ENCODE results near the gene AGPAT3. TPM values are rescaled to one million over a fixed set of nuclear protein-coding genes. Genes with fewer than 3 reads are reported as not detected.
"Not testable (repeated sequence)": the region's sequence is repeated elsewhere in the genome, so short reads cannot be mapped to it uniquely, and the experiment has no call there.

Gene AGPAT3
- total RNA-seq (2014; rRNA removed; shearing (Covaris generic)) = 5.3 and 14.7 TPM in 2 replicates

- in situ Hi-C loops (cut with HindIII; ENCODE audit: low sequenced_read_pairs) = no loop called here
- peak; percentile 11 for DNase-seq (ENCODE audit: low spot score)
Observed at GRCh38 chr21:43864962-43865539, at the start of gene AGPAT3. Gene AGPAT3, plus strand, starts transcription at chr21:43865223. Its CDS starts 94,459 bp downstream, at chr21:43959682.

GRCh38 chr21:43815991-43816390 lies 49.0 kb upstream of the AGPAT3 start:
- in situ Hi-C loops (cut with HindIII; ENCODE audit: low sequenced_read_pairs) = no loop called here
- no peak for DNase-seq (ENCODE audit: low spot score)

- DNase-seq (ENCODE audit: low spot score) = no peak
- in situ Hi-C loops (cut with HindIII; ENCODE audit: low sequenced_read_pairs) = no loop called here
Observed at GRCh38 chr21:43816611-43817071, 48.4 kb upstream of the AGPAT3 start.

DNA sequence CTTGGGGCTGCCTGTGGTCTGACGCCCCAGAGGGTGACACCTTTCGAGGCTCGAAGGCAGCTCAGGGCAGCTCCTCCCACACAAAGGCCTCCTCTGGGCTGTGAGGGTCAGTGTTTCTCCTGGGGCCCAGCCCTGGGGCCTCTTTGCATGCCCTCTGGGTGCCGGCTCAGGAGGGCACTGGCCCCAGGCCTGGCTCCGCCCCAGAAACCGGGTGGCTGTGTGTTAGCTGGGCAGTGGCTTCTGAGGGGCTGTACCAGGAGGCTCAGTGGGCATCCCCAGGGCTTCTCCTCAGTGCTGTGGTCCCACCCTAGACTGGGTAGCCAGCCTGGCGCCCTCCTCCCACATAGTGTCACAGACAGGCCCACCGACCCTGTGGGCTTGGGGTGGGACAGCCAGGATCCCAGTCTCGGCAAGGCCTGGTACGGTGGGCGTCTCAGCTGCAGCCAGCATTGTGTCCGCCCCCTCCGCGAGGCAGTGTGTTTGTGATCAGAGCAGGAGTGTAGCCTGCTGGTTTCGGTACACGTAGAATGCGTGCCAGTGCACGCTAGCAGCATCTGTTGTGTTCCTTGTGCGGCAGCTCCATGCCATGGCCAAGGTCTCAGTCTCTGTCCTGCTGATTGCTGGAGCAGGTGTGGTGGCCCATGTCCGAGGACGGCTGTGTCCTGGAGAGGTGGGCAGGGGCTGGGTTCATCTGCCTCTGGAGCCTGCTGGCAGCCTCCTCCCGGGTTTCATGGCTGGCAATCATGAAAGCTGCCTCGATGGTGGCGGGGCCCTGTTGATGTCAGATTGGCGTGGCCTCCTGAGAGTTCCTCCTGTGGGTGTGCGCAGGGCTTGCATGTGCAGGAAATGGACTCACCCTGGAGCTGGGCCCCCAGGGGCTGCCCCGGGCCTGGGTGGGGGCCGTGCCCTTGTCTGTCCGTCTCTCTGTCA lies 47.6 kb upstream of the AGPAT3 start:
- in situ Hi-C loops (cut with HindIII; ENCODE audit: low sequenced_read_pairs) = no loop called here
- no peak for DNase-seq (ENCODE audit: low spot score)

DNA sequence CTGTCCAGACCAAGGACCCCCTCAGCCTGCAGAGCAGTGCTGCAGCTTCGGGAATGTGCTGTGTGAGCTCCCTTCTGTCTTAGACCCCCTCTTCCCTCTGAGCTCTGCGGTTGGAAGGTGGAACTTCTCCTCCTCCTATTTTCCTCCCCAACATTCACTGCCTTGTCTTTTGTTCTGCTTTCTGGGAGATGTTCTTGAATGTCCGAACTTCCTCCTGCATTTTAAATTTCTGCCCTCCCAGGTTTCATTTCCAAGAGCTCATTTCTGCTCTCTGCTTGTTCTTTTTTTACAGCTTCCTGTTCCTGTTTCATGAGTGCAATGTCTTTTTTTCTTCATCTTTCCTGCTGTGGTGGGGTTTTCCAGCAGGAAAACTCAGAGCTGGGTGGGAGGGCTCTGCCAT lies 46.3 kb upstream of the AGPAT3 start:
- no peak for DNase-seq (ENCODE audit: low spot score)
- in situ Hi-C loops (cut with HindIII; ENCODE audit: low sequenced_read_pairs) = no loop called here

- no peak for DNase-seq (ENCODE audit: low spot score)
- in situ Hi-C loops (cut with HindIII; ENCODE audit: low sequenced_read_pairs) = no loop called here
Observed at GRCh38 chr21:43819511-43820405, 45.3 kb upstream of the AGPAT3 start.

GRCh38 chr21:43820466-43820865 lies 44.6 kb upstream of the AGPAT3 start:
- no peak for DNase-seq (ENCODE audit: low spot score)
- in situ Hi-C loops (cut with HindIII; ENCODE audit: low sequenced_read_pairs) = no loop called here

DNA sequence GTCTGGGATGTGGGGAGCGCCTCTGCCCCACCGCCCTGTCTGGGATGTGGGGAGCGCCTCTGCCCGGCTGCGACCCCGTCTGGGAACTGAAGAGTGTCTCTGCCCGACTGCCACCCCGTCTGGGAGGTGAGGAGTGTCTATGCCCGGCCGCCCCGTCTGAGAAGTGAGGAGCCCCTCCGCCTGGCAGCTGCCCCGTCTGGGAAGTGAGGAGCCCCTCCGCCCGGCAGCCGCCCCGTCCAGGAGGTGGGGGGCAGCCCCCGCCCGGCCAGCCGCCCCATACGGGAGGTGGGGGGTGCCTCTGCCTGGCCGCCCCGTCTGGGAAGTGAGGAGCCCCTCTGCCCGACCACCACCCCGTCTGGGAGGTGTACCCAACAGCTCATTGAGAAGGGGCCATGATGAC lies 42.9 kb upstream of the AGPAT3 start:
- DNase-seq (ENCODE audit: low spot score); in situ Hi-C loops (cut with HindIII; ENCODE audit: low sequenced_read_pairs): not testable (repeated sequence)

GRCh38 chr21:43822741-43823140 lies 42.3 kb upstream of the AGPAT3 start:
- in situ Hi-C loops (cut with HindIII; ENCODE audit: low sequenced_read_pairs); DNase-seq (ENCODE audit: low spot score): not testable (repeated sequence)

GRCh38 chr21:43824333-43825241 lies 40.4 kb upstream of the AGPAT3 start:
- no peak for DNase-seq (ENCODE audit: low spot score)
- in situ Hi-C loops (cut with HindIII; ENCODE audit: low sequenced_read_pairs) = no loop called here

DNA sequence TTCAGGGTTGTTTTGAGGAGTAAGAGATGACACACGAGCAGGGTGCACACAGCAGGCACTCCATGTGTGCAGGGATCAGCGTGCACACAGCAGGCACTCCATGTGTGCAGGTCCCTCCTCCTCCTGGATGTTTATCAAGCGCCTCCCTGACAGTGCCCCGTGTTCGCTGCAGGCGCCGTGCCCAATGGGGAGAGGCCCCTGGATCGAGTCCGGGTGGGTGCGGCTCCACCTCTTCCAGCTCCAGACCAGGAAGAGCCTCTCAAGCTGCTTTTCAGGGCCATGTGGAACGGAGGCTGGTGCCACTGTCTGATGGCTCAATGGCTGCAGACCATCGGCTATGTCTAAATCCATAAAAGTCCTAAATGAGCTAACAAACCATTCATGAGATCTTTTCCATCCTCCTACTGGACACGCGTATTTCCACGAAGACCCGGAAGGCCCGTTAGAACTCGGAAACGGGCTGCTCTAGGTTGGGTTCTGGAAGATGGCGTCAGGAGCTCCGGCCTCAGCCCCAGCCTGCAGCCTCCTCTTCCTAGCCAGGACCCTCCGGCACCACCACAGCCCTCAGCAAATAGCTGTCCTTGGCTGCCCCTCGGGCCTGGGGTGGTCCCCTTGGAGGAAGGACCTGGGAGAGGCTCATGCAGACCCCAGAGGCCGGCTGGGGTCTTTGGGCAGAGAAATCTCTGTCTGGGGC lies 39.6 kb upstream of the AGPAT3 start:
- in situ Hi-C loops (cut with HindIII; ENCODE audit: low sequenced_read_pairs) = no loop called here
- DNase-seq (ENCODE audit: low spot score) = no peak

- no peak for DNase-seq (ENCODE audit: low spot score)
Observed at GRCh38 chr21:43825936-43826622, 38.9 kb upstream of the AGPAT3 start.

DNA sequence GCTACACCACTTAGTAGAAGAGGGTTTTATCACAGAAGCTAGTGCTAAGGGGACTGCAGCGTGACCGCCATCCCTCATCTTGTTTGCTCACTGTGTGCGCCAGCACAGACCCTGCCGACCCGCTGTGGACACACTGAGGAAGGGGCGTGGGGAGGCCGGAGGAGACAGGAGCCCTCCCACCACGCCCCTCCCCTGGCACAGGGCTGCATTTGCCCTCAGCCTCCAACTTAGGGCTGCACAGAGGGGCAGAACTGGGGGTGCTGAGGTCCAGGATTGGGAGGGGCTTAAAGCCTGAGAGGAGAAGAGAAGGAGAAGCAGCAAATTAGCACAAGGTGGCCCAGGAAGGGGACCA lies 38.4 kb upstream of the AGPAT3 start:
- DNase-seq (ENCODE audit: low spot score) = no peak
- in situ Hi-C loops (cut with HindIII; ENCODE audit: low sequenced_read_pairs) = no loop called here

More at GRCh38 chr21:43825936-43826622, 38.9 kb upstream of the AGPAT3 start:
- in situ Hi-C loops (cut with HindIII; ENCODE audit: low sequenced_read_pairs) = no loop called here

DNA sequence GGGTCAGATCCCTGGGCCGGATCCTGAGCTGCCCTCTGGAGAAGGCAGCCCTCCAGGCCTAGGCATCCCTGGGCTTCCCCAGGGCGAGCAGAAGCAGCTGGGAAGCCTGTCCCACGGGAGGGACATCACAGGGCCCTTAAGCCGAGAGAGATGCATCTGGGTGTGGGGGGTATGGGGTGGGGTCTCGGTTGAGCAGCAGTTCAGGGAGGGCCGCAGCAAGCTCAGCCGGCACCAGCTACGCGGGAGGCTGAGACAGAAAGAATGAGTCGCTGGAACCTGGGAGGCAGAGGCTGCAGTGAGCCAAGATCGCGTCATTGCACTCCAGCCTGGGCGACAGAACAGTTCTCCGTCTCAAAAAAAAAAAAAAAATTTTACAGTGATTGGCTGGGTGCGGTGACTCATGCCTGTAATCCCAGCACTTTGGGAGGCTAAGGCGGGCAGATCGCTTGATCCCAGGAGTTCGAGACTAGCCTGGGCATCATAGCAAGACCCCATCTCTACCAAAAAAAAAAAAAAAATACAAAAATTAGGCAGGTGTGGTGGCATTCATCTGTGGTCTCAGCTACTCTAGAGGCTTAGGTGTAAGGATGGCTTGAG lies 37.9 kb upstream of the AGPAT3 start:
- in situ Hi-C loops (cut with HindIII; ENCODE audit: low sequenced_read_pairs) = no loop called here

GRCh38 chr21:43829161-43829560 lies 35.9 kb upstream of the AGPAT3 start:
- DNase-seq (ENCODE audit: low spot score) = no peak
- in situ Hi-C loops (cut with HindIII; ENCODE audit: low sequenced_read_pairs) = no loop called here

More for the DNA sequence above, 37.9 kb upstream of the AGPAT3 start:
- peak; percentile 19 for DNase-seq (ENCODE audit: low spot score)

GRCh38 chr21:43829575-43830119 lies 35.4 kb upstream of the AGPAT3 start:
- DNase-seq (ENCODE audit: low spot score) = no peak
- in situ Hi-C loops (cut with HindIII; ENCODE audit: low sequenced_read_pairs) = no loop called here

- in situ Hi-C loops (cut with HindIII; ENCODE audit: low sequenced_read_pairs) = no loop called here
Observed at GRCh38 chr21:43832158-43832550, 32.9 kb upstream of the AGPAT3 start.

More at GRCh38 chr21:43832158-43832550, 32.9 kb upstream of the AGPAT3 start:
- DNase-seq (ENCODE audit: low spot score) = no peak

Measured in G401 (cell line).